ENCODE data around the gene WFDC10B. TPM values are rescaled to one million over a fixed set of nuclear protein-coding genes. Genes with fewer than 3 reads are reported as not detected.
"Not testable (repeated sequence)": the region's sequence is repeated elsewhere in the genome, so short reads cannot be mapped to it uniquely, and the experiment has no call there.

WFDC10B gene
- total RNA-seq, 3 donors from 2014 or later, result not detected

- H3K36me3 ChIP-seq, result no peaks in the 10 kb centered on the region
- no peak for DNase-seq (ENCODE audit: low spot score in 2 of 2)
- H3K27ac ChIP-seq, result no peak overlapping the region
- intact Hi-C loops (cut with DNase I; ENCODE audit: low total_unique reads), result no loop called here
- H3K4me1 ChIP-seq, result no peaks in the 10 kb centered on the region
- H3K9me3 ChIP-seq, result no peaks in the 10 kb centered on the region
- no peak overlapping the region for H3K4me3 ChIP-seq
- no peaks in the 10 kb centered on the region for H3K27me3 ChIP-seq
- TF ChIP-seq CTCF (IDR thresholded peaks at IDR 0.05) (no peak), POLR2AphosphoS5 (IDR thresholded peaks at IDR 0.05) (no peak), POLR2A (IDR thresholded peaks at IDR 0.05) (no peak)
These were observed 57.3 kb downstream of the WFDC10B start for GRCh38 chr20:45647441-45648050.

- TF ChIP-seq POLR2A (IDR thresholded peaks at IDR 0.05) (no peak), POLR2AphosphoS5 (IDR thresholded peaks at IDR 0.05) (no peak), CTCF (IDR thresholded peaks at IDR 0.05) (no peak)
- no peak for DNase-seq (ENCODE audit: low spot score in 2 of 2)
- Histone ChIP-seq H3K9me3 (no peaks in the 10 kb centered on the region), H3K4me3 (no peak overlapping the region), H3K27me3 (no peaks in the 10 kb centered on the region), H3K4me1 (no peaks in the 10 kb centered on the region), H3K27ac (no peak overlapping the region), H3K36me3 (no peaks in the 10 kb centered on the region)
- intact Hi-C loops (cut with DNase I; ENCODE audit: low total_unique reads), result no loop called here
These were observed 57.9 kb downstream of the WFDC10B start for GRCh38 chr20:45646875-45647274.

GRCh38 chr20:45645869-45646268 is 59.0 kb downstream of the WFDC10B start:
- intact Hi-C loops (cut with DNase I; ENCODE audit: low total_unique reads); H3K36me3 ChIP-seq; H3K27ac ChIP-seq; H3K9me3 ChIP-seq; H3K4me1 ChIP-seq; DNase-seq (ENCODE audit: low spot score in 2 of 2); H3K27me3 ChIP-seq; H3K4me3 ChIP-seq: not testable (repeated sequence)

GRCh38 chr20:45641076-45641475 is 63.7 kb downstream of the WFDC10B start:
- H3K4me3 ChIP-seq; H3K9me3 ChIP-seq; H3K4me1 ChIP-seq; DNase-seq (ENCODE audit: low spot score in 2 of 2); H3K27ac ChIP-seq; intact Hi-C loops (cut with DNase I; ENCODE audit: low total_unique reads); H3K36me3 ChIP-seq; H3K27me3 ChIP-seq: not testable (repeated sequence)

GRCh38 chr20:45639687-45640086 is 65.1 kb downstream of the WFDC10B start:
- TF ChIP-seq POLR2A (IDR thresholded peaks at IDR 0.05) (no peak), POLR2AphosphoS5 (IDR thresholded peaks at IDR 0.05) (no peak), CTCF (IDR thresholded peaks at IDR 0.05) (no peak)
- no peaks in the 10 kb centered on the region for H3K9me3 ChIP-seq
- intact Hi-C loops (cut with DNase I; ENCODE audit: low total_unique reads), result no loop called here
- H3K36me3 ChIP-seq, result no peaks in the 10 kb centered on the region
- H3K4me1 ChIP-seq, result no peaks in the 10 kb centered on the region
- no peak overlapping the region for H3K27ac ChIP-seq
- no peak overlapping the region for H3K4me3 ChIP-seq
- no peak for DNase-seq (ENCODE audit: low spot score in 2 of 2)
- no peaks in the 10 kb centered on the region for H3K27me3 ChIP-seq

GRCh38 chr20:45636513-45636912 is 68.3 kb downstream of the WFDC10B start:
- H3K36me3 ChIP-seq, result no peaks in the 10 kb centered on the region
- H3K27ac ChIP-seq, result no peak overlapping the region
- no peaks in the 10 kb centered on the region for H3K27me3 ChIP-seq
- DNase-seq (ENCODE audit: low spot score in 2 of 2), result no peak
- intact Hi-C loops (cut with DNase I; ENCODE audit: low total_unique reads), result no loop called here
- TF ChIP-seq POLR2A (IDR thresholded peaks at IDR 0.05), result no peak
- no peak for TF ChIP-seq CTCF (IDR thresholded peaks at IDR 0.05)
- no peak for TF ChIP-seq POLR2AphosphoS5 (IDR thresholded peaks at IDR 0.05)
- H3K4me1 ChIP-seq, result no peaks in the 10 kb centered on the region
- H3K9me3 ChIP-seq, result no peaks in the 10 kb centered on the region
- no peak overlapping the region for H3K4me3 ChIP-seq

Other genes starting within 250 kb of the WFDC10B start
- gene WFDC2, start 235.3 kb downstream of the WFDC10B start, total RNA-seq, result 100 to 1,000 TPM in 1 of 3 donors, 10 to 100 TPM in 1, not detected in 1; 43.9 to 106 TPM
- not detected for gene SPINT3, start 189.4 kb downstream of the WFDC10B start, total RNA-seq
- not detected for gene WFDC6, start 165.5 kb downstream of the WFDC10B start, total RNA-seq
- gene EPPIN, start 157.6 kb downstream of the WFDC10B start, total RNA-seq, result not detected
- gene WFDC8, start 125.7 kb downstream of the WFDC10B start, total RNA-seq, result not detected
- gene WFDC10A, start 75.3 kb downstream of the WFDC10B start, total RNA-seq, result not detected
- not detected for gene WFDC9, start 73.7 kb downstream of the WFDC10B start, total RNA-seq
- not detected for gene WFDC11, start 34.8 kb downstream of the WFDC10B start, total RNA-seq
- gene WFDC13, start 3.0 kb downstream of the WFDC10B start, total RNA-seq, result not detected
- gene SPINT4, start 17.3 kb upstream of the WFDC10B start, total RNA-seq, result not detected
- under 1 TPM in 1 of 3 donors, not detected in 2; 0.73 TPM for gene WFDC3, start 86.9 kb upstream of the WFDC10B start, total RNA-seq
- 10 to 100 TPM; 20.8 to 33.8 (median 26.2) TPM for gene DNTTIP1, start 86.9 kb upstream of the WFDC10B start, total RNA-seq
- 1 to 10 TPM in 2 of 3 donors, under 1 TPM in 1; 0.98 to 5.9 (median 1.2) TPM for gene UBE2C, start 107.6 kb upstream of the WFDC10B start, total RNA-seq
- 1 to 10 TPM; 2.0 to 4.8 (median 2.6) TPM for gene TNNC2, start 122.3 kb upstream of the WFDC10B start, total RNA-seq
- 100 to 1,000 TPM in 1 of 3 donors, 10 to 100 TPM in 2; 55.0 to 138 (median 66.9) TPM for gene SNX21, start 128.8 kb upstream of the WFDC10B start, total RNA-seq
- 10 to 100 TPM; 33.4 to 48.9 (median 37.3) TPM for gene ACOT8, start 152.4 kb upstream of the WFDC10B start, total RNA-seq
- gene ZSWIM3, start 152.6 kb upstream of the WFDC10B start, total RNA-seq, result 1 to 10 TPM; 1.9 to 5.4 (median 4.9) TPM
- gene ZSWIM1, start 176.2 kb upstream of the WFDC10B start, total RNA-seq, result 10 to 100 TPM in 1 of 3 donors, 1 to 10 TPM in 2; 6.9 to 11.4 (median 7.5) TPM
- 1 to 10 TPM; 3.4 to 3.9 (median 3.7) TPM for gene SPATA25, start 182.6 kb upstream of the WFDC10B start, total RNA-seq
- 1 to 10 TPM; 7.5 to 9.7 (median 8.8) TPM for gene NEURL2, start 186.2 kb upstream of the WFDC10B start, total RNA-seq
- 100 to 1,000 TPM in 1 of 3 donors, 10 to 100 TPM in 2; 42.0 to 136 (median 55.6) TPM for gene CTSA, start 186.3 kb upstream of the WFDC10B start, total RNA-seq
- gene PLTP, start 207.1 kb upstream of the WFDC10B start, total RNA-seq, result 100 to 1,000 TPM in 1 of 3 donors, 10 to 100 TPM in 2; 78.3 to 405 (median 100.0) TPM
- gene PCIF1, start 229.7 kb upstream of the WFDC10B start, total RNA-seq, result 10 to 100 TPM; 28.2 to 40.2 (median 30.8) TPM